Caco-2 (cell line): ENCODE measurements around the gene PLCG1. TPM values are rescaled to one million over a fixed set of nuclear protein-coding genes. Genes with fewer than 3 reads are reported as not detected.

Experiments used
- BruUV-seq: library from RNA; stranded (reverse); fragments of 400-500 nt; replicated peaks from 2 replicates; lab custom pipeline; 2021; lab: Mats Ljungman, UMichigan
- CTCF ChIA-PET: fragments of 300-600 bp; sonication (Branson Sonifier 250); formaldehyde crosslinking; loops from one replicate; lab custom pipeline; 2022; ENCODE audit warnings: antibody characterized with exemption; lab: Charles Lee
- POLR2A ChIA-PET: fragments of 300-600 bp; sonication (Branson Sonifier 250); formaldehyde crosslinking; loops from one replicate; lab custom pipeline; 2022; ENCODE audit warnings: antibody characterized with exemption; lab: Charles Lee
- DNase-seq, 2 experiments: peaks; one replicate each; pipeline versions ENCODE4 v3.0.0 to v3.0.0-alpha.2; 2020 to 2022
- H3K27me3 ChIP-seq: replicated peaks from 2 replicates; pipeline ENCODE4 v1.6.0; 2011; ENCODE audit warnings: low read length; ENCODE audit not compliant: control insufficient read depth, insufficient read depth
- H3K36me3 ChIP-seq: 2 replicates; pipeline ENCODE4 v1.5.1; 2011; ENCODE audit warnings: low read length; ENCODE audit not compliant: control insufficient read depth, insufficient read depth
- H3K4me1 ChIP-seq: fragments of 250-450 bp; sonication (Bioruptor Pico); 2 replicates; pipeline ENCODE4 v1.5.1; 2020; ENCODE audit warnings: mild to moderate bottlenecking
- H3K4me3 ChIP-seq: 2 replicates; pipeline ENCODE4 v1.5.1; 2011; ENCODE audit warnings: low read depth, mild to moderate bottlenecking, control low read depth, low read length
- H3K9me3 ChIP-seq: fragments of 250-450 bp; sonication (Bioruptor Pico); 2 replicates; pipeline ENCODE4 v1.5.1; 2020; ENCODE audit warnings: mild to moderate bottlenecking, moderate library complexity
- H3K27ac Mint-ChIP-seq: one replicate; pipeline ENCODE4 v1.8.0; 2022; ENCODE audit warnings: mixed read lengths; ENCODE audit not compliant: unreplicated experiment
- H3K27me3 Mint-ChIP-seq: one replicate; pipeline ENCODE4 v1.8.0; 2022; ENCODE audit warnings: mixed read lengths; ENCODE audit not compliant: insufficient read depth, unreplicated experiment
- H3K36me3 Mint-ChIP-seq: one replicate; pipeline ENCODE4 v1.8.0; 2022; ENCODE audit warnings: mild to moderate bottlenecking, mixed read lengths; ENCODE audit not compliant: insufficient read depth, unreplicated experiment
- H3K4me1 Mint-ChIP-seq: one replicate; pipeline ENCODE4 v1.8.0; 2022; ENCODE audit warnings: low read depth, mixed read lengths; ENCODE audit not compliant: unreplicated experiment
- H3K4me3 Mint-ChIP-seq: one replicate; pipeline ENCODE4 v1.8.0; 2022; ENCODE audit warnings: mild to moderate bottlenecking, moderate library complexity, mixed read lengths; ENCODE audit not compliant: unreplicated experiment
- H3K9me3 Mint-ChIP-seq: one replicate; pipeline ENCODE4 v1.8.0; 2022; ENCODE audit warnings: mixed read lengths; ENCODE audit not compliant: unreplicated experiment
- intact Hi-C: fragments of 100-400 bp; cut with micrococcal nuclease; formaldehyde crosslinking; loops from one replicate; pipeline ENCODE4 v1.10.0; 2022; ENCODE audit not compliant: unreplicated experiment
- total RNA-seq: library from RNA; stranded (reverse); gene quantifications from 2 replicates; pipeline ENCODE4 v1.2.3, GENCODE V29; 2022
- TF ChIP-seq, protein P1 (sequence below), 2 experiments: fragments of 200-600 bp in 1 of 2; IDR thresholded peaks; 1 replicate in 1 of 2; 2 replicates in 1 of 2; pipeline versions ENCODE4 v1.5.1 to v1.8.0; 2011 to 2022; ENCODE audit warnings: antibody characterized with exemption in 1 of 2, control low read depth in 1 of 2, inconsistent platforms in 1 of 2, low read depth in 1 of 2, low read length in 1 of 2, mild to moderate bottlenecking in 1 of 2, moderate library complexity in 1 of 2; ENCODE audit not compliant: insufficient read depth in 1 of 2, severe bottlenecking in 1 of 2, unreplicated experiment in 1 of 2

Gene PLCG1
- total RNA-seq, 1 experiment from 2014 or later: 196 TPM

DNA sequence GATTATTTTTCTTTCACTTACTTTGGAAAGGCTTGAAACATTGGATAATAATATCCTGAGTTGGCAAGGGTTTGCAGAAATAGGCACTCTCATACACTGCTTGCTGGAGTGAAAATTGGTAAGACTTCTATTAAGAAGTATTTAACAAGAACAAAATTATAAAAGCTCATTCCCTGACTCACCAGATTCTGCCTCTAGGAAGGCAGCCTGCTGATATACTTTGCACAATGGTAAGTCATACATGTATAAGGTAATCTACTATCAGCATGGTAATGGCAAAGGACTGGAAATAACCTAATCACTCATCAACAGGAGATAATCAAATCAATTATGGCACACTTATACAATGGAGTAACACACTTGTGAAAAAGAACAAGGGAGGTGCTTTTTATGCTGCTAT is 85.8 kb downstream of the PLCG1 start:
- Histone ChIP-seq H3K27me3 (no peaks in the 10 kb centered on the region), H3K4me3 (no peak overlapping the region), H3K9me3 (no peaks in the 10 kb centered on the region), H3K36me3 (no peaks in the 10 kb centered on the region), H3K4me1 (no peaks in the 10 kb centered on the region)
- DNase-seq: no peak
- Mint-ChIP-seq H3K9me3 (no peaks in the 10 kb centered on the region), H3K4me1 (no peaks in the 10 kb centered on the region), H3K4me3 (no peak overlapping the region), H3K27ac (no peak overlapping the region), H3K27me3 (no peaks in the 10 kb centered on the region), H3K36me3 (no peaks in the 10 kb centered on the region)
- TF ChIP-seq, protein P1, sequence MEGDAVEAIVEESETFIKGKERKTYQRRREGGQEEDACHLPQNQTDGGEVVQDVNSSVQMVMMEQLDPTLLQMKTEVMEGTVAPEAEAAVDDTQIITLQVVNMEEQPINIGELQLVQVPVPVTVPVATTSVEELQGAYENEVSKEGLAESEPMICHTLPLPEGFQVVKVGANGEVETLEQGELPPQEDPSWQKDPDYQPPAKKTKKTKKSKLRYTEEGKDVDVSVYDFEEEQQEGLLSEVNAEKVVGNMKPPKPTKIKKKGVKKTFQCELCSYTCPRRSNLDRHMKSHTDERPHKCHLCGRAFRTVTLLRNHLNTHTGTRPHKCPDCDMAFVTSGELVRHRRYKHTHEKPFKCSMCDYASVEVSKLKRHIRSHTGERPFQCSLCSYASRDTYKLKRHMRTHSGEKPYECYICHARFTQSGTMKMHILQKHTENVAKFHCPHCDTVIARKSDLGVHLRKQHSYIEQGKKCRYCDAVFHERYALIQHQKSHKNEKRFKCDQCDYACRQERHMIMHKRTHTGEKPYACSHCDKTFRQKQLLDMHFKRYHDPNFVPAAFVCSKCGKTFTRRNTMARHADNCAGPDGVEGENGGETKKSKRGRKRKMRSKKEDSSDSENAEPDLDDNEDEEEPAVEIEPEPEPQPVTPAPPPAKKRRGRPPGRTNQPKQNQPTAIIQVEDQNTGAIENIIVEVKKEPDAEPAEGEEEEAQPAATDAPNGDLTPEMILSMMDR (IDR thresholded peaks at IDR 0.05; ENCODE audit: insufficient read depth in 1 of 2, low read depth in 1 of 2, low read length in 1 of 2, severe bottlenecking in 1 of 2, unreplicated experiment in 1 of 2): no peak
- BruUV-seq: no TSS peak
- CTCF ChIA-PET: interaction anchor here (1.0 to 1.5 kb wide), 4 partner anchors 9 to 117 kb away, joined by 3 to 5 read pairs (median 4); partner anchors contain the start of gene LPIN3
- POLR2A ChIA-PET: no interaction called here
- intact Hi-C loops: no loop called here

DNA sequence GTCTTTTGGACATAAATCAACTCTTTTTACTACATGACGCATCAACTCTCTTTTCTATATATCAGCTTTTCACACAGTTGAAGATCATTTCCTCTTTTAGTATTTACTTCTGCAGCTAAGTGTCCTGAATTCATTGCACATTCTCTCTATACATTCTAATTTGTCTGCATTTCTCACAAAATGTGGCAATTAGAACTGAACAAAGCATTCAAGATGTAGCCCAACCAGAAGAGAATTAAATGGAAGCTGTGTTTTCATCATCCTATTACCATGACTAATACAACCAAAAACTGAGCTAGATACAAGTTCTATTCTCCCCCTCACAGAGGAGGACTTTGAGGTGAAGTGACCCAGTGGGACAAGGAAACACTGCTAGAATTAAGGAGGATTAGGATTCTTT is 86.9 kb downstream of the PLCG1 start:
- ChIA-PET POLR2A (no interaction called here), CTCF (interaction anchor here (0.9 to 1.6 kb wide), 5 partner anchors 9 to 427 kb away, joined by 3 to 6 read pairs (median 4); no protein-coding TSS in a partner anchor)
- no peaks in the 10 kb centered on the region for H3K9me3 ChIP-seq
- no peak for DNase-seq
- Mint-ChIP-seq H3K9me3 (no peaks in the 10 kb centered on the region), H3K36me3 (no peaks in the 10 kb centered on the region), H3K4me3 (no peak overlapping the region), H3K27me3 (no peaks in the 10 kb centered on the region), H3K4me1 (no peaks in the 10 kb centered on the region), H3K27ac (no peak overlapping the region)
- no TSS peak for BruUV-seq
- intact Hi-C loops: no loop called here
- no peaks in the 10 kb centered on the region for H3K36me3 ChIP-seq
- no peak overlapping the region for H3K4me3 ChIP-seq
- H3K4me1 ChIP-seq: no peaks in the 10 kb centered on the region
- H3K27me3 ChIP-seq: no peaks in the 10 kb centered on the region; the same call in 1 of the 2 replicates
- TF ChIP-seq, protein P1 (IDR thresholded peaks at IDR 0.05; ENCODE audit: insufficient read depth in 1 of 2, low read depth in 1 of 2, low read length in 1 of 2, severe bottlenecking in 1 of 2, unreplicated experiment in 1 of 2): no peak

DNA sequence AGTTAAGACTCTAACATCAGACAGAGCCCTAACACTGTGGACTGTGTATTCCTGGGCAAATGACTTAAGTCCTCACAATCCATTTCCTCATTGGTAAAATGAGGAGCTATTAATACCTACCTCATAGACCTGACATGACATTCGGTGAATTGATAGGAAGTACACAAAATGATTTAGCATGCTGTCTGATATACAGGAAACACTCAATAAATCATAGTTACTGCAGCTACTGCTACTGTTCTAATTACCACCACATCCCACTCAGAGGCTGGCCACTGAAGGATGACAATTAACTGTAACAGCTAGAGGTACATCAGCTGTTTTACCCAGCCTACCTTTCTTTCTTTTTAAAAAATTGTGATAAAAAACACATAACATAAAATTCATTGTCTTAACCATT is 87.7 kb downstream of the PLCG1 start:
- no peak overlapping the region for H3K4me3 Mint-ChIP-seq
- no peaks in the 10 kb centered on the region for H3K9me3 ChIP-seq
- BruUV-seq: no TSS peak
- DNase-seq: no peak
- no peaks in the 10 kb centered on the region; the same call in 1 of the 2 replicates for H3K27me3 ChIP-seq
- ChIA-PET CTCF (interaction anchor here (0.9 to 1.6 kb wide), 5 partner anchors 8 to 428 kb away, joined by 3 to 6 read pairs (median 4); no protein-coding TSS in a partner anchor), POLR2A (interaction anchor here (0.6 kb wide), 1 partner anchor 182 kb away, joined by 3 read pairs; no protein-coding TSS in a partner anchor)
- H3K36me3 ChIP-seq: no peaks in the 10 kb centered on the region
- intact Hi-C loops: no loop called here
- no peak overlapping the region for H3K27ac Mint-ChIP-seq
- H3K4me3 ChIP-seq: no peak overlapping the region
- no peaks in the 10 kb centered on the region for H3K36me3 Mint-ChIP-seq
- H3K9me3 Mint-ChIP-seq: no peaks in the 10 kb centered on the region
- H3K4me1 ChIP-seq: no peaks in the 10 kb centered on the region
- H3K4me1 Mint-ChIP-seq: no peaks in the 10 kb centered on the region
- no peaks in the 10 kb centered on the region for H3K27me3 Mint-ChIP-seq
- TF ChIP-seq, protein P1 (IDR thresholded peaks at IDR 0.05; ENCODE audit: insufficient read depth in 1 of 2, low read depth in 1 of 2, low read length in 1 of 2, severe bottlenecking in 1 of 2, unreplicated experiment in 1 of 2): no peak
